ENCODE measurements around the gene GOLGA6L9.
"Not testable (repeated sequence)": the region's sequence is repeated elsewhere in the genome, so short reads cannot be mapped to it uniquely, and the experiment has no call there.

GOLGA6L9 gene

GRCh38 chr15:82420966-82421365, 8.7 kb upstream of the GOLGA6L9 start:
- DNase-seq (ENCODE audit: low read depth in 1 of 2, low spot score in 1 of 2); in situ Hi-C loops (cut with HindIII; ENCODE audit: low pct_unique_long_range_greater_than_20kb, low sequenced_read_pairs): not testable (repeated sequence)

- in situ Hi-C loops (cut with HindIII; ENCODE audit: low pct_unique_long_range_greater_than_20kb, low sequenced_read_pairs); DNase-seq (ENCODE audit: low read depth in 1 of 2, low spot score in 1 of 2): not testable (repeated sequence)
Measured at GRCh38 chr15:82427117-82427516, 2.5 kb upstream of the GOLGA6L9 start.

GRCh38 chr15:82445420-82445819, 15.8 kb downstream of the GOLGA6L9 start:
- in situ Hi-C loops (cut with HindIII; ENCODE audit: low pct_unique_long_range_greater_than_20kb, low sequenced_read_pairs); DNase-seq (ENCODE audit: low read depth in 1 of 2, low spot score in 1 of 2): not testable (repeated sequence)

GRCh38 chr15:82457336-82457735, 27.7 kb downstream of the GOLGA6L9 start:
- in situ Hi-C loops (cut with HindIII; ENCODE audit: low pct_unique_long_range_greater_than_20kb, low sequenced_read_pairs); DNase-seq (ENCODE audit: low read depth in 1 of 2, low spot score in 1 of 2): not testable (repeated sequence)

- DNase-seq (ENCODE audit: low read depth in 1 of 2, low spot score in 1 of 2); in situ Hi-C loops (cut with HindIII; ENCODE audit: low pct_unique_long_range_greater_than_20kb, low sequenced_read_pairs): not testable (repeated sequence)
Measured at GRCh38 chr15:82465629-82466028, 36.0 kb downstream of the GOLGA6L9 start.

GRCh38 chr15:82468205-82468604, 38.6 kb downstream of the GOLGA6L9 start:
- DNase-seq (ENCODE audit: low read depth in 1 of 2, low spot score in 1 of 2); in situ Hi-C loops (cut with HindIII; ENCODE audit: low pct_unique_long_range_greater_than_20kb, low sequenced_read_pairs): not testable (repeated sequence)

- DNase-seq (ENCODE audit: low read depth in 1 of 2, low spot score in 1 of 2); in situ Hi-C loops (cut with HindIII; ENCODE audit: low pct_unique_long_range_greater_than_20kb, low sequenced_read_pairs): not testable (repeated sequence)
Measured at GRCh38 chr15:82469381-82469780, 39.8 kb downstream of the GOLGA6L9 start.

- peak in 1 of 2 experiments; percentile 0 for DNase-seq (ENCODE audit: low read depth in 1 of 2, low spot score in 1 of 2)
- in situ Hi-C loops (cut with HindIII; ENCODE audit: low pct_unique_long_range_greater_than_20kb, low sequenced_read_pairs), result not testable (repeated sequence)
Measured at GRCh38 chr15:82472269-82472982, 42.8 kb downstream of the GOLGA6L9 start.

GRCh38 chr15:82474596-82475325, 45.1 kb downstream of the GOLGA6L9 start:
- in situ Hi-C loops (cut with HindIII; ENCODE audit: low pct_unique_long_range_greater_than_20kb, low sequenced_read_pairs); DNase-seq (ENCODE audit: low read depth in 1 of 2, low spot score in 1 of 2): not testable (repeated sequence)

- DNase-seq (ENCODE audit: low read depth in 1 of 2, low spot score in 1 of 2); in situ Hi-C loops (cut with HindIII; ENCODE audit: low pct_unique_long_range_greater_than_20kb, low sequenced_read_pairs): not testable (repeated sequence)
Measured at GRCh38 chr15:82475345-82475967, 45.8 kb downstream of the GOLGA6L9 start.

GRCh38 chr15:82476697-82477342, 47.2 kb downstream of the GOLGA6L9 start:
- in situ Hi-C loops (cut with HindIII; ENCODE audit: low pct_unique_long_range_greater_than_20kb, low sequenced_read_pairs), result not testable (repeated sequence)

GRCh38 chr15:82477343-82478057, 47.9 kb downstream of the GOLGA6L9 start:
- in situ Hi-C loops (cut with HindIII; ENCODE audit: low pct_unique_long_range_greater_than_20kb, low sequenced_read_pairs); DNase-seq (ENCODE audit: low read depth in 1 of 2, low spot score in 1 of 2): not testable (repeated sequence)

More at GRCh38 chr15:82476697-82477342, 47.2 kb downstream of the GOLGA6L9 start:
- DNase-seq (ENCODE audit: low read depth in 1 of 2, low spot score in 1 of 2), result not testable (repeated sequence)

Measured in T47D (cell line).